SK-N-MC (cell line): ENCODE measurements around the gene UBE4A.

Experiments used
- EZH2 ChIP-seq: fragments of 200-600 bp; sonication (generic); IDR thresholded peaks from one replicate; pipeline ENCODE4 v1.6.1; 2017; ENCODE audit warnings: antibody characterized with exemption
- POLR2AphosphoS5 ChIP-seq: IDR thresholded peaks from 2 replicates; pipeline ENCODE4 v1.6.1; 2012; ENCODE audit warnings: mild to moderate bottlenecking, low read depth, low read length, borderline replicate concordance

GRCh38 chr11:118321386-118322082 lies 37.9 kb upstream of the UBE4A start:
- no peak for TF ChIP-seq POLR2AphosphoS5
- TF ChIP-seq EZH2: no peak
